ENCODE data around the gene CLDND2. TPM values are rescaled to one million over a fixed set of nuclear protein-coding genes. Genes with fewer than 3 reads are reported as not detected.
A peak's percentile ranks its signal among the peaks of the same experiment; 100 is the strongest.

The CLDND2 gene
- total RNA-seq, 3 donors from 2014 or later = 3.8 to 6.4 (median 5.3) TPM

DNA sequence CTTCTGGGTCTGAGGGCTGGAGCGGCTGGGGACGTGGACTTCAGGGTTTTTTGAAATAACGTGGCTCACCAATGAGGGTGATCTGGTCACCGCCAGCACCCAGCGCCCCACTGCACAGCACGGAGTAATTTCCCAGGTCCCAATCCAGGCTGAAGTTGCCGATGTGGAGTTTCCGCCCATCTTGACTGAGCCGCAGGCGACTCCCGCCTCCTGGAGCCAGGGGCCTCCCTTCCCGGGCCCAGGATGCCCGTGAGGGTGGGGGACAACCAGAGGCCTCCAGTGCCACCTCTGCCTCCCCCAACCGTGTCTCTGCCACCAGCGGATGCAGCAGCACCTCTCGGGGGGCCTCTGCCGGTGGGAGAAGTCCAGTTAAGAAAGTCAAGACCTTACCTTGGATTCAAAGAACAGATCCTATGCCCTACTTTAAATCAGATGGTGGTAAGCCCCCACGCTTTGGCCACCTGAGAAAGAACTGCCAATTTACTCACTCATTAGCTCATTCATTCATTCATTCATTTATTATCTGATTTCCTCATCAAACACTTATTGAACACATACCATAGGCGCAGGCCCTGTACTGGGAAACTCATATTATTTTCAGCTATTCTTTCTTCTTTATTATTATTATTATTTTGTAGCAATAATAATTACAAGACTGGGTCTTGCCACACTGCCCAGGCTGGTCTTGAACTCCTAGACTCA, 30.8 kb downstream of the CLDND2 start:
- H3K4me1 Mint-ChIP-seq (ENCODE audit: low read depth) = peaks cover 18% of the 10 kb centered on the region
- ATAC-seq = no peak
- no peak for DNase-seq
- no peaks in the 10 kb centered on the region for H3K9me3 Mint-ChIP-seq
- H3K36me3 Mint-ChIP-seq (ENCODE audit: insufficient read depth) = no peaks in the 10 kb centered on the region
- H3K4me3 Mint-ChIP-seq = peak overlapping the region; percentile 88
- no peaks in the 10 kb centered on the region for H3K27me3 Mint-ChIP-seq (ENCODE audit: low read depth)

DNA sequence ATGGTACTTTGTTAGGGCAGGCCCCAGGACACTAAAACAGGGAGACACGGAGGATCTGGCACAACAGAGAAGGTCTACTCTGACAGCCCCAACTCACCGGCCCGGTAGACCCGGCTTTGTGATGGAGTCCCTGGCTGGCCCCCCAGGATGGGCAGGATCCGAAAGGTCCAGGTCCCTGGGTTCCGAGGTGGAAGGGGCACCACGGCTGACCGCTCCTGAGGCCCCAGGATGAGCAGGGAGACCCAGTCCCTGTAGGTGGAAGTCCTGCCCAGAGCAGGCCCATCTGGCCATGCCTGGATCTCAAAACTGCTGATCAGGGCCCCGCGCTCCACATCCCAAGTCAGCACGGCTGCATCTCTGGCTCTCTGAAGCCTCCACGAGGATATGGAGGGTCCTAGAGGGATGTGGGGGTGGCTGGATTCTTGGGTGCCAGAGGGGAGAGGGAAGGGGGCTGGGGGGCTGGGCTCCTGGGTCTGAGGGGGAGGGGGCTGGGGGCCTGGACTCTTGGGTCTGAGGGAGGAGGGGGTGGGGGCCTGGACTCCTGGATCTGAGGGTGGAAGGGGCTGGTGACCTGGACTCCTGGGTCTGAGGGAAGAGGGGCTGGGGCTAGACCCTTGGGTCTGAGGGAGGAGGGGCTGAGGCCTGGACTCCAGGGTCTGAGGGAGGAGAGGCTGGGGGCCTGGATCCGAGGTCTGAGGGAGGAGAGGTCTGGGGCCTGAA, 31.5 kb downstream of the CLDND2 start:
- Mint-ChIP-seq H3K36me3 (ENCODE audit: insufficient read depth) (no peaks in the 10 kb centered on the region), H3K27me3 (ENCODE audit: low read depth) (no peaks in the 10 kb centered on the region), H3K4me3 (no peak overlapping the region), H3K4me1 (ENCODE audit: low read depth) (peaks cover 15% of the 10 kb centered on the region), H3K9me3 (no peaks in the 10 kb centered on the region)
- no peak for ATAC-seq
- no peak for DNase-seq

DNA sequence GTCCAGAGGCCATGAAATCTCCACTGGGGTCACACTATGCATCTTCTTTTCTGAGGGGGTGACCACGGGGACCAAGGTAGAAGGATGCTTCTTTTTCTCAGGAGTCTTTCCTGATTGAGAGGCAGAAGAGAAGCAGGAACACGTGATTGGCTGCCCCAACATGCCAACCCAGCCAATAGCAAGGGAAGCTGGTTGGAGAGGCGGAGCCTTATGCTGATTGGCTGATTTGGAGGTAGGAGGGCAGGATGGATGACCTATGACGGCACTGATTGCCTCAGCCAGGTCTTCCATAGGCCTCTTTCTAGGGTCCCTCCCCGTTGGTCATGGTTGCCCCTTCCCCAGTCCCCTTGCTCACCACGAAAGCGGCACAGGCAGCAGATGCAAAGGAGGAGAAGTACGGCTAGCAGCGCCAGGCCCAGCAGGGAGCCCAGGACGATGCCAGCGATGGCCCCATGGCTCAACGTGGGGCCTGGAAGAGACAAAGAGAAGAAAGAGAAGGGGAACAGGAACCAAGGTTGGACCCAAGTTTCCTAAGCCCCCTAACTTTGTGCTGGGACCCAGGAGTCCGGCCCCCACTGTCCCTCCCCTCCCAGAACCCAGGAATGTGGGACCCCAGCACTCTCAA, 34.9 kb downstream of the CLDND2 start:
- ATAC-seq (no peak), DNase-seq (no peak)
- Mint-ChIP-seq H3K36me3 (ENCODE audit: insufficient read depth) (peaks cover 7% of the 10 kb centered on the region), H3K27me3 (ENCODE audit: low read depth) (peaks cover 22% of the 10 kb centered on the region), H3K4me1 (ENCODE audit: low read depth) (peaks cover 4% of the 10 kb centered on the region), H3K9me3 (peaks cover 4% of the 10 kb centered on the region), H3K4me3 (no peak overlapping the region)

DNA sequence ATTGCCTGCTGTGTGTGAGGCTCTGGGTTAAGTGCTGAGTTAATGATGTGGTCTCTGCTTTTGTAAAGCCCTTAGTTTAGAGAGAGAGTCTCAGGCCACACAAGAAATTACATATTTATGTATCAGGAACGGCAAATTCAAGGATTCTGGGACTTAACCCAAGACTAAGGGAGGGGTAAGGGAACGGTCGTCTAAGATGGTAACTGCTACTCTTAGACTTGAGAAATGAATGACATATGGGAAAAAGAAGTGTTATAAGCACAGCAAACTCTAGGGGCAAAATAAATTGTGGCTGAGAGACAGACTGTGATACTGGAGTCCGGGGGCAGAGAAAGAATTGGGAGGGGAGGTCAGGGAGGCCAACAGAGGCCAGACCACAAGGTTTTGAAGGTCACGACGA, 37.1 kb downstream of the CLDND2 start:
- no peak for DNase-seq
- Mint-ChIP-seq H3K27me3 (ENCODE audit: low read depth) (peaks cover 42% of the 10 kb centered on the region), H3K4me3 (no peak overlapping the region), H3K9me3 (peaks cover 4% of the 10 kb centered on the region), H3K36me3 (ENCODE audit: insufficient read depth) (peaks cover 7% of the 10 kb centered on the region), H3K4me1 (ENCODE audit: low read depth) (peaks cover 5% of the 10 kb centered on the region)
- no peak for ATAC-seq

DNA sequence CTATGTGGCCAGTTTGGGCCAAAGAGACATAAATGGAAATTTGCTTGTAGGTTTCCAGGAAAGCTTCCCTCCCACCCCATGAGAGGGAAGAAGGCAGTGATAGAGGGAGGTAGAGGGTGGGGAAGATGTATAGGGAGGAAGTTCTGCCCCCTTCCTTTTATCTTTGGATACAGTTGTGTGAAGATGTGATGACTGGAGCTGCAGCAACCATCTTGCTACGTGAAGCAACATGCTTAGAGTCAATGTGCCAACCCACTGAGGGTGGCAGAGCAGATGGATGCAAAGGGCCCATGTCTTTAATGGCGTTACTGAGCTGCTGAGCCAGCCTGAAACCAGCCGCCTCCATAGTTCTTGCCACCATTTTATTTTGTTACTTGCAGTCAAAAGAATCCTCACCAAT, 37.6 kb downstream of the CLDND2 start:
- Mint-ChIP-seq H3K4me3 (no peak overlapping the region), H3K9me3 (peaks cover 4% of the 10 kb centered on the region), H3K27me3 (ENCODE audit: low read depth) (peaks cover 47% of the 10 kb centered on the region), H3K36me3 (ENCODE audit: insufficient read depth) (peaks cover 7% of the 10 kb centered on the region), H3K4me1 (ENCODE audit: low read depth) (peaks cover 5% of the 10 kb centered on the region)
- no peak for ATAC-seq
- DNase-seq = no peak

DNA sequence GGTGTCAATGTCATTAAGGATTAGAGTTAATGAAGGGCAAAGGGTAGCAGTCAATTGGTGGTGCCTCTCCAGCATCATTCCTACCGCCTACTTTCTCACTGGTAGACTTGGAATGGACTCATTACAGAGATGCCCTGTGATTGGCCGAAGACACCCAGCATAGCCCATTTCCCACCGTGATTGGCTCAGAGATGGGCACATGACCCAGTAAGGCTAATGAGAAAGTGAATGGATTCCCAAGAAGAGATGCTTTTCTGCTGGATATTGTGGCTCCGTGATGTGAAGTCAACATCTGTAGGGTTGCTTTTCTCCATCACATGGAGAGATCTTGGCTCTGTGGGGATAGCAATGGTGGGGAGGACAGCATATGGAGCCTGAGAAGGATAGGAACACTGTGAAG, 38.4 kb downstream of the CLDND2 start:
- peaks cover 55% of the 10 kb centered on the region for H3K27me3 Mint-ChIP-seq (ENCODE audit: low read depth)
- no peak for ATAC-seq
- peaks cover 4% of the 10 kb centered on the region for H3K9me3 Mint-ChIP-seq
- H3K36me3 Mint-ChIP-seq (ENCODE audit: insufficient read depth) = peaks cover 7% of the 10 kb centered on the region
- H3K4me3 Mint-ChIP-seq = no peak overlapping the region
- peaks cover 5% of the 10 kb centered on the region for H3K4me1 Mint-ChIP-seq (ENCODE audit: low read depth)
- no peak for DNase-seq

DNA sequence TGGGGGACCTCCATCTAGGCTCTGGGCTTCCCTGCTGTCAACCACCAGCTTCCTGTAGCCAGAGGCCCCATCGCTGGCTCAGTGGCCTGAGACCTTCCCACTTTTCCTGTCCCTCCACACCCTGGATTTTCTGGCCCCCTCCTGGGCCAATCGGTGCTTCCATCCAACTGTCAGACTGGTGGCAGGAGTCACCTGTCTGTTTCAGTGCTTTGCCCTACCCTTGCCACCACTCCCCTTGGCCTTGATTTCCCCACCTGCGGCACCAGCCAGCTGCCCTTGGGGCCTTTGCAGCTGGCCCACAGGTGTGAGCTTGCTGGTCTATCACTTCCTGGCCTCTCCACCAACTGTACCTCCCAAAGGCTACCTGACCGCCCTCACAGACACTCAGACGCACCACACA, 39.4 kb downstream of the CLDND2 start:
- Mint-ChIP-seq H3K9me3 (peaks cover 4% of the 10 kb centered on the region), H3K27me3 (ENCODE audit: low read depth) (peaks cover 63% of the 10 kb centered on the region), H3K36me3 (ENCODE audit: insufficient read depth) (peaks cover 7% of the 10 kb centered on the region), H3K4me3 (no peak overlapping the region), H3K4me1 (ENCODE audit: low read depth) (peaks cover 5% of the 10 kb centered on the region)
- no peak for ATAC-seq
- no peak for DNase-seq

DNA sequence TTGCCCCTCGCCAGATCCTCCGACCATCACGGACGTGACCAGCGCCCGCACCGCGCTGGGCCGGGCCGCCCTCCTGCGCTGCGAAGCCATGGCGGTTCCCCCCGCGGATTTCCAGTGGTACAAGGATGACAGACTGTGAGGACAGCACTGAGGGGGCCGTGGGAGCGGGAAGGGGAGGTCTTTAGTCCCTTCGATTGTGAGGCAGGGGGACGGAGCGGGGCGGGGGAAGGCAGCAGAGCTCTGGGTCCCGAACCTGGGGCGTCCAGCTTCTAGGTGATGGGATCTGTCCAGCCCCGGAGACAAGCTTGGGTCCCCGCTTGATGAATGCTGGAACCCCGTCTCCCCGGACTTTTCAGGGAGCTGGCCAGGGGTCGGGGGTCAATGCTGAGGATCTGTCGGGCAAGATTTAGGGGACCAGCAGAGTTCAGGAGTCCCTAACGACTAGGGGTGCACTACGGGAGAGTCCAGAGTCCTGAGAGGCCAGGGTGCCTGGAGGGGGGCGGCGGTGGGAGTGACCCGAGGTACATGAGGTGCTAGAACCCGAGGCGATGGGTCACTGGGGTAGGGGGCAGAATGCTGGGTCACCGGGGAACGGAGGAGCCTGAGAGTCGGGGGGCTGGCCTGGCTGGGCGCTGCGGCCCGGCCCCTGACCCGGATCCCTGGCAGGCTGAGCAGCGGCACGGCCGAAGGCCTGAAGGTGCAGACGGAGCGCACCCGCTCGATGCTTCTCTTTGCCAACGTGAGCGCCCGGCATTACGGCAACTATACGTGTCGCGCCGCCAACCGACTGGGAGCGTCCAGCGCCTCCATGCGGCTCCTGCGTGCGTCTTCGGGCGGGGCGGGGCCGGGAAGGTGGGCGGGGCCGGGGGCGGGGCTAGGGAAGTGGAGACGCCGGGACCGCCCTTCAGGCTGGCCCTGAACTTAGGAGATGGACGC, 41.5 kb downstream of the CLDND2 start:
- H3K27me3 Mint-ChIP-seq (ENCODE audit: low read depth) = peaks cover 82% of the 10 kb centered on the region
- H3K36me3 Mint-ChIP-seq (ENCODE audit: insufficient read depth) = peaks cover 7% of the 10 kb centered on the region
- ATAC-seq (peak; percentile 84 to 90), DNase-seq (no peak)
- H3K4me3 Mint-ChIP-seq = peak overlapping the region; percentile 43
- H3K4me1 Mint-ChIP-seq (ENCODE audit: low read depth) = peaks cover 5% of the 10 kb centered on the region
- H3K9me3 Mint-ChIP-seq = peaks cover 4% of the 10 kb centered on the region

DNA sequence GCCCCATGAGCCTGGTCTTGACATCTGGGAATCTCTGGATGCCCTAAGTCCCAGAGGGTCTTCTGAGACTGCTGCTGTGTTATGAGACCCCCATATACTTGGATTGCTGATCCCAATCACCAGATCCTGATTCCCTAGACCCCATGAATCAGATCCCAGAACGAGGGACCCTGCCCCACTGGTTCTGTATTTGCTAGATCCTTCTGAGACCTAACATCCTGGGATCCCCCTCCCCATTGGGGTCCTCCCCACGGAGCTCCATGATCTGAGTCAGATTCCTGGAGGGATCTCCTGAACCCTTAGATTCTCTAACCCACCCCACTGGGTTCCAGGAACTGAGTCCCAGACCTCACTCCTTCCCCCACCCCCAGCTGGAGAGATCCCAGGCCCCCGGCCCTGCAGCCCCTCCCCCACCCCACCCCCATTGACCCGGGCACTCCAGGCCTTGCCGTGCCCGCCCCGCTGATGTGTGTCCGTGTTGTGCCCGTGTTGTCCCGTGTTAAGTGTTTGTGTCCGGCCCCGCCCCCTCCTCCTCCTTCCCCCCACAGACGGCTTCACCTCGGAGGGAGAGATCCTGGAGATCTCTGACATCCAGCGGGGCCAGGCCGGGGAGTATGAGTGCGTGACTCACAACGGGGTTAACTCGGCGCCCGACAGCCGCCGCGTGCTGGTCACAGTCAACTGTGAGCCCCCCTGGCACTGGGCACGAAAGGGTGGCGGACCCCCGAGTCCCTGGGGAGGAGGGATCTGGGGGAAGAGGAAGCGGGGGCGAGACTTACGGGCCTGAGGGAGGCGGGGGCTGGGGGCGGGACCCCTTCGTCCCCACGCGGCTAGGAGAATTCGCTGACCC, 42.4 kb downstream of the CLDND2 start:
- peaks cover 4% of the 10 kb centered on the region for H3K9me3 Mint-ChIP-seq
- DNase-seq (no peak), ATAC-seq (no peak)
- no peak overlapping the region for H3K4me3 Mint-ChIP-seq
- H3K36me3 Mint-ChIP-seq (ENCODE audit: insufficient read depth) = peaks cover 2% of the 10 kb centered on the region
- peaks cover 76% of the 10 kb centered on the region for H3K27me3 Mint-ChIP-seq (ENCODE audit: low read depth)
- H3K4me1 Mint-ChIP-seq (ENCODE audit: low read depth) = peaks cover 5% of the 10 kb centered on the region

DNA sequence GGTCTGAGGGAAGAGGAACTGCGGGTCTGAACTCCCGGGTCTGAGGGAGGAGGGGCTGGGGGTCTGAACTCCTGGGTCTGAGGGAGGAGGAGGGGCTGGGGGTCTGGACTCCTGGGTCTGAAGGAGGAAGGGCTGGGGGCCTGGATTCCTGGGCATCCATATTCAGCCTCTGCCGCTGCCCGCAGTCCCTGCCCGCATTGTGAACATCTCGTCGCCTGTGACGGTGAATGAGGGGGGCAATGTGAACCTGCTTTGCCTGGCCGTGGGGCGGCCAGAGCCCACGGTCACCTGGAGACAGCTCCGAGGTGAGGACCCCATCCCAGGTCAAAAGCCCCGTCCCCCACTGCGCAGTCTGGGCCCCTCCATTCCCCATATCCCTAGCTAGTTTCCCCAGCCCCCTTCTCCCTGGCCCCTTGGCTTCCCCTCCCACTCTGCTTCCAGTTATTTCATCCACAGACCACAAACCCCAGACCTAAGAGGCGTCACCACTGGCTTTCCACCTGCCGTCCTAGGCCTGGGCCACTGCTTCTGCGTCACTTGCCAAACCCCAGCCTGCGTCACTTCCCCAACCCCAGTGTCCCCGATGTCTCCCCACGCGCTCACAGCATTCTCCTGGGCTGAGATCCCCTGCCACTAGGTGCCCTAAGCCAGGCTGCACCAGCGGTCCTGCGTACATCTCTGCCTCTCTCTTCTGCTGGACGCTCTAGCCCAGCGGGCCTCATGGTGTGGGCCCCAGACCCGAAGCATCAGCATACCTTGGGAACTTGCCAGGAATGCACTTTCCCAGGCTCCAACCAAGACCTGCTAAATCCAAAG, 43.4 kb downstream of the CLDND2 start:
- Mint-ChIP-seq H3K27me3 (ENCODE audit: low read depth) (peaks cover 72% of the 10 kb centered on the region), H3K4me3 (no peak overlapping the region), H3K4me1 (ENCODE audit: low read depth) (peaks cover 5% of the 10 kb centered on the region), H3K36me3 (ENCODE audit: insufficient read depth) (no peaks in the 10 kb centered on the region), H3K9me3 (no peaks in the 10 kb centered on the region)
- DNase-seq = no peak
- no peak for ATAC-seq

DNA sequence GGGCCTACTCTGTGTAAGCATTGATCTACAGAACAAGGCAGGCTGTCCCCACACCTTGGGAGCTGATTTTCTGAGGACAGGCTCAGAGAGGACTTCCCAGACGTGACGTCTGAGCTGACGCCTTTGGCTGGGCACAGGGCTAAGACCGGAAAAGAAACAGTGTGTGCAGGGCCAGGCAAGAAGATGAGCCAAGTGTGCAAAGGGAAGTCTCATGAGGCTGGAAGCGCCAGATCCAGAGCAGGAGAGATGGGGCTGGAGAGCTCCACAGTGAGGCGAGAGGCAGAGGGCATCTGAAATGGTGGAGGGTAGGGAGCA, 44.7 kb downstream of the CLDND2 start:
- Mint-ChIP-seq H3K27me3 (ENCODE audit: low read depth) (peaks cover 63% of the 10 kb centered on the region), H3K4me1 (ENCODE audit: low read depth) (peaks cover 5% of the 10 kb centered on the region), H3K9me3 (no peaks in the 10 kb centered on the region), H3K4me3 (no peak overlapping the region), H3K36me3 (ENCODE audit: insufficient read depth) (no peaks in the 10 kb centered on the region)
- DNase-seq (no peak), ATAC-seq (no peak)

DNA sequence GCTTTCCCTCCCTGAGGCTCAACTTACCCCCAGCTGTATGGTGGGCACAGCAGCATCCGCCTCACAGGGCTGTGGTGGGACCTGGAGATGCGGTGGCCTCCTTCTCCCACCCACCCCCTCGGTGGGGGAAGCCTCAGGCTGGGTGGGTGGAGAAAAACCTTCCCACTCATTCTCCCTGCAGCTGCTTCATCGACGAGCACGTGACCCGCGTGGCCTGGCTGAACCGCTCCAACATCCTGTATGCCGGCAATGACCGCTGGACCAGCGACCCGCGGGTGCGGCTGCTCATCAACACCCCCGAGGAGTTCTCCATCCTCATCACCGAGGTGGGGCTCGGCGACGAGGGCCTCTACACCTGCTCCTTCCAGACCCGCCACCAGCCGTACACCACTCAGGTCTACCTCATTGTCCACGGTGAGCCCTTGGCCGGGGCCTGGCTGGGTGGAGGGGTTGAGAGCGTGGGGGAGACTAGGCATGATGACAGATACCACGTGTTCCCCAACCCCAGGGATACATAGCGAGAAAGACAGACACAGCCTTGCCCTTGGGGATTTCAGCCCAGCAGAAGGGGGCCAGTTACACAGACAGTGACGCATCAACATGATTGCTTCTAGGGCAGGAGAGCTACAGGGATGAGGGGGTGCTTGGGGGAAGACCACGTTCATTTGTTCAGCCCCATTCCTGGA, 45.2 kb downstream of the CLDND2 start:
- H3K27me3 Mint-ChIP-seq (ENCODE audit: low read depth) = peaks cover 60% of the 10 kb centered on the region
- H3K36me3 Mint-ChIP-seq (ENCODE audit: insufficient read depth) = no peaks in the 10 kb centered on the region
- no peaks in the 10 kb centered on the region for H3K9me3 Mint-ChIP-seq
- ATAC-seq = no peak
- H3K4me3 Mint-ChIP-seq = no peak overlapping the region
- H3K4me1 Mint-ChIP-seq (ENCODE audit: low read depth) = peaks cover 5% of the 10 kb centered on the region
- no peak for DNase-seq
